A549 (cell line): ENCODE measurements around the gene SLC38A3. TPM values are rescaled to one million over a fixed set of nuclear protein-coding genes. Genes with fewer than 3 reads are reported as not detected.
A peak's percentile ranks its signal among the peaks of the same experiment; 100 is the strongest.

ENCODE experiments used
- ATAC-seq, 2 experiments: fragments of 200-7000 bp in 1 of 2; fragments of >200 bp in 1 of 2; cut with Nextera tagmentation in 1 of 2; cut with Tn5 transposase in 1 of 2; 3 replicates each; pipeline versions ENCODE4 v1.8.0 to v1.9.1; 2018 to 2020; ENCODE audit warnings: mild to moderate bottlenecking in 1 of 2, moderate library complexity in 1 of 2
- CTCF ChIA-PET: fragments of 300-600 bp; sonication (Branson Sonifier 250); formaldehyde crosslinking; extraction: SDS; loops from one replicate; lab custom pipeline; 2021; ENCODE audit warnings: antibody characterized with exemption, inconsistent platforms; lab: Yijun Ruan, JAX
- POLR2A ChIA-PET: fragments of 350-600 bp; formaldehyde crosslinking; extraction: SDS; loops from one replicate; lab custom pipeline; 2021; ENCODE audit warnings: antibody characterized with exemption, inconsistent platforms; lab: Yijun Ruan, JAX
- DNase-seq, 2 experiments: peaks; one replicate each; pipeline versions ENCODE4 v3.0.0 to v3.0.0-alpha.2; 2011 to 2016; ENCODE audit warnings: low read depth in 1 of 2, low spot score in 1 of 2
- FAIRE-seq: peaks from 2 replicates; lab custom pipeline; 2011; peaks lifted over from hg19 to GRCh38; lab: Jason Lieb, UNC
- H3K27ac ChIP-seq, 2 experiments: fragments of >200 bp; sonication (Bioruptor Twin); formaldehyde crosslinking; 3 replicates each; pipeline ENCODE4 v1.5.1; 2016 to 2017
- H3K4me1 ChIP-seq: fragments of >200 bp; sonication (Bioruptor Twin); formaldehyde crosslinking; 3 replicates; pipeline ENCODE4 v1.6.1; 2016
- H3K4me2 ChIP-seq: fragments of >200 bp; sonication (Bioruptor Twin); formaldehyde crosslinking; 3 replicates; pipeline ENCODE4 v1.6.1; 2016
- H3K4me3 ChIP-seq: fragments of >200 bp; sonication (Bioruptor Twin); formaldehyde crosslinking; 3 replicates; pipeline ENCODE4 v1.5.1; 2016
- H3K9me3 ChIP-seq: fragments of >200 bp; sonication (Bioruptor Twin); formaldehyde crosslinking; 3 replicates; pipeline ENCODE4 v1.6.1; 2016
- BHLHE40 ChIP-seq: IDR thresholded peaks from 2 replicates; pipeline ENCODE4 v1.6.1; 2012; ENCODE audit warnings: low read depth, low read length, inconsistent platforms
- CBX2 ChIP-seq: fragments of 200-600 bp; sonication (generic); IDR thresholded peaks from 2 replicates; pipeline ENCODE4 v1.6.1; 2016; ENCODE audit warnings: low read depth, mild to moderate bottlenecking, borderline replicate concordance
- CTCF ChIP-seq: fragments of >200 bp; sonication (Bioruptor Twin); formaldehyde crosslinking; IDR thresholded peaks from 3 replicates; pipeline ENCODE4 v1.5.1; 2016
- ELK1 ChIP-seq: fragments of 150-350 bp; IDR thresholded peaks from 2 replicates; pipeline ENCODE4 v1.6.1; 2014; ENCODE audit warnings: low read depth, mild to moderate bottlenecking, low read length
- EP300 ChIP-seq, 2 experiments: fragments of >200 bp; sonication (Bioruptor Twin); formaldehyde crosslinking; IDR thresholded peaks; 2 replicates in 1 of 2; 3 replicates in 1 of 2; pipeline ENCODE4 v1.6.1; 2016 to 2017
- FOSL2 ChIP-seq, 2 experiments: fragments of 450-650 bp in 1 of 2; fragments of >200 bp in 1 of 2; sonication (Bioruptor Twin) in 1 of 2; formaldehyde crosslinking; IDR thresholded peaks; 2 replicates each; pipeline versions ENCODE4 v1.5.0 to v1.6.1; 2016 to 2020; ENCODE audit warnings: mild to moderate bottlenecking in 1 of 2, moderate library complexity in 1 of 2
- FOXS1 ChIP-seq: fragments of 250-450 bp; sonication (Bioruptor Pico); IDR thresholded peaks from 2 replicates; pipeline ENCODE4 v1.5.0; 2020; ENCODE audit warnings: mild to moderate bottlenecking, moderate library complexity
- HDAC2 ChIP-seq: fragments of 200-600 bp; sonication (generic); IDR thresholded peaks from 2 replicates; pipeline ENCODE4 v1.6.1; 2016
- HES2 ChIP-seq: fragments of >200 bp; sonication (Bioruptor Twin); formaldehyde crosslinking; IDR thresholded peaks from 2 replicates; pipeline ENCODE4 v1.6.1; 2016
- KDM5A ChIP-seq: fragments of 200-600 bp; sonication (generic); IDR thresholded peaks from 2 replicates; pipeline ENCODE4 v1.6.1; 2016; ENCODE audit warnings: antibody characterized with exemption, mild to moderate bottlenecking
- MYC ChIP-seq: IDR thresholded peaks from 2 replicates; pipeline ENCODE4 v1.6.1; 2012; ENCODE audit warnings: mild to moderate bottlenecking, inconsistent platforms, low read length, improper control_type of control experiment, borderline replicate concordance
- NFE2L2 ChIP-seq: fragments of 150-350 bp; conservative IDR thresholded peaks from 2 replicates; pipeline ENCODE4 v1.6.1; 2014; ENCODE audit warnings: low read length
- PBX3 ChIP-seq: IDR thresholded peaks from 2 replicates; pipeline ENCODE4 v1.6.1; 2012
- PHF8 ChIP-seq: fragments of 200-600 bp; sonication (generic); IDR thresholded peaks from 2 replicates; pipeline ENCODE4 v1.6.1; 2016; ENCODE audit warnings: low read depth, mild to moderate bottlenecking, antibody characterized with exemption, moderate library complexity, borderline replicate concordance
- RFX5 ChIP-seq: fragments of 450-650 bp; IDR thresholded peaks from 2 replicates; pipeline ENCODE4 v1.7.1; 2014; ENCODE audit warnings: antibody characterized with exemption, mild to moderate bottlenecking, moderate library complexity
- TFCP2L1 ChIP-seq: fragments of 250-450 bp; sonication (Bioruptor Pico); IDR thresholded peaks from 2 replicates; pipeline ENCODE4 v1.5.0; 2021; ENCODE audit warnings: mild to moderate bottlenecking
- ZC3H11A ChIP-seq: fragments of 450-650 bp; IDR thresholded peaks from 2 replicates; pipeline ENCODE4 v1.6.1; 2014; ENCODE audit warnings: antibody characterized with exemption, mild to moderate bottlenecking
- ZSCAN20 ChIP-seq: fragments of 250-450 bp; sonication (Bioruptor Pico); IDR thresholded peaks from 2 replicates; pipeline ENCODE4 v1.8.0; 2022; ENCODE audit warnings: mild to moderate bottlenecking, moderate library complexity
- WGBS: methylation state at CpG from one replicate; pipeline ENCODE4 v1.1.6; 2017; ENCODE audit errors: missing lambda C conversion rate; 5-methylcytosine and 5-hydroxymethylcytosine counted together
- polyA plus RNA-seq, 4 experiments: library from polyadenylated mRNA; depleted of rRNA in 3 of 4; stranded (reverse); fragments of >200 nt; fragmentation: RNase III in 1 of 4; extraction: RNeasy Plus Mini Kit Qiagen cat#74134 plus additional on column Dnase treatment in 1 of 4; gene quantifications; 2 replicates in 3 of 4; 3 replicates in 1 of 4; pipeline ENCODE4 v1.2.3, GENCODE V29; 2011 to 2017
- TF ChIP-seq, protein P1 (sequence below): IDR thresholded peaks from 2 replicates; pipeline ENCODE4 v1.6.1; 2012
- TF ChIP-seq, protein P2 (sequence below): IDR thresholded peaks from 2 replicates; pipeline ENCODE4 v1.6.1; 2012; ENCODE audit warnings: low read depth, borderline replicate concordance

Gene SLC38A3
- polyA plus RNA-seq, 2 of the 4 experiments (the other 2 are of a cell fraction), result 0.05 TPM; not detected in 1

GRCh38 chr3:50258029-50258680, 53.1 kb downstream of the SLC38A3 start (continued):
- TF ChIP-seq CTCF (no peak), NFE2L2 (no peak), KDM5A (no peak)
- TF ChIP-seq, protein P1, sequence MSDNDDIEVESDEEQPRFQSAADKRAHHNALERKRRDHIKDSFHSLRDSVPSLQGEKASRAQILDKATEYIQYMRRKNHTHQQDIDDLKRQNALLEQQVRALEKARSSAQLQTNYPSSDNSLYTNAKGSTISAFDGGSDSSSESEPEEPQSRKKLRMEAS, result no peak

GRCh38 chr3:50258979-50259378, 53.9 kb downstream of the SLC38A3 start:
- no peak for TF ChIP-seq FOSL2 (IDR thresholded peaks at IDR 0.05)
- no peak for TF ChIP-seq FOSL2 (CRISPR knock-in tag; IDR thresholded peaks at IDR 0.05)
- H3K27ac ChIP-seq, result no peak overlapping the region; a peak in 1 of 6 replicates
- no peak overlapping the region for H3K4me2 ChIP-seq
- POLR2A ChIA-PET, result interaction anchor here (1.1 to 2.4 kb wide), 2 partner anchors 12 to 23 kb away, joined by 4 to 9 read pairs; no protein-coding TSS in a partner anchor
- H3K9me3 ChIP-seq, result no peaks in the 10 kb centered on the region
- FAIRE-seq (no peak), DNase-seq (no peak), ATAC-seq (no peak)
- WGBS, result 88% methylated on average over 15 of the region's 16 CpGs
- CTCF ChIA-PET, result interaction anchor here (0.5 to 8.1 kb wide), 11 partner anchors 11 to 89 kb away, joined by 3 to 67 read pairs (median 6); partner anchors contain the start of gene GNAT1
- H3K4me3 ChIP-seq, result no peak overlapping the region
- peaks cover 21% of the 10 kb centered on the region for H3K4me1 ChIP-seq

DNA sequence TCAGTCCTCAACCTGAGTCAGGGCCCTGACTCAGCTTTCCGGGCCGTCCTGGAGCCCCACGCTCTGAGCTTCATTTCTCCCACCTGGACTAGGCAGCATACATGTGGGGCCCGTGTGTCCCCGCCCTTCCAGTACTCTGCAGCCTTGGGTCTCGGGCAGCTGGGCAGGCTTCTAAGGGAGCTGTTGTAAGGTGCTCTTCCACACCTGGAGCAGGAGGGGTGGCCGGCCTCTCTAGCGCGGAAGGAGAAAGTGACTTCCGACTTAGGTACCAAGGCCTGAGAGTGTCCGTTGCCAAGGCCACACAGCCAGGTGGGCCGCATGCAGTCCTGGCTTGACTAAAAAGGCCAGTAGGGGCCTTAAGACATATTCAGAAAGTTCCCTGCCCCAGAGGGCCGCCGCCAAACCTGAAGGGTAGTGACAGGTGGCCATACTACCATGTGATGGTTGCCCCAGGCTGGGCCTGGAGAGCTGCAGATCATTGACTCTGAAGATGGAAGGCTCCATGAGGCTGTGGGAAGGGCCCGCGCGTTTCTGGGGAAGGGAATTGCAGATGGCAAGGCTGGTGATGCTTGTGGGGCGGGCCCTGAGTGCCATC, 54.5 kb downstream of the SLC38A3 start:
- no peaks in the 10 kb centered on the region for H3K9me3 ChIP-seq
- WGBS, result 69% methylated on average over 9 of the region's 18 CpGs
- FAIRE-seq (no peak), ATAC-seq (peak; percentile 23 to 37), DNase-seq (no peak)
- CTCF ChIA-PET, result interaction anchor here (0.5 to 8.1 kb wide), 18 partner anchors 8 to 88 kb away, joined by 3 to 67 read pairs (median 4); partner anchors contain the start of genes GNAT1 and LSMEM2
- H3K4me3 ChIP-seq, result peak overlapping the region; percentile 85
- TF ChIP-seq MYC (no peak), CBX2 (no peak), HDAC2 (no peak), ZC3H11A (no peak), ZSCAN20 (no peak), RFX5 (no peak), TFCP2L1 (no peak), HES2 (no peak), BHLHE40 (no peak), ELK1 (no peak), PHF8 (no peak), PBX3 (no peak), EP300 (IDR thresholded peaks at IDR 0.05) (no peak), FOXS1 (CRISPR knock-in tag) (no peak)
- TF ChIP-seq, protein P2, sequence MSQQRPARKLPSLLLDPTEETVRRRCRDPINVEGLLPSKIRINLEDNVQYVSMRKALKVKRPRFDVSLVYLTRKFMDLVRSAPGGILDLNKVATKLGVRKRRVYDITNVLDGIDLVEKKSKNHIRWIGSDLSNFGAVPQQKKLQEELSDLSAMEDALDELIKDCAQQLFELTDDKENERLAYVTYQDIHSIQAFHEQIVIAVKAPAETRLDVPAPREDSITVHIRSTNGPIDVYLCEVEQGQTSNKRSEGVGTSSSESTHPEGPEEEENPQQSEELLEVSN, result no peak
- TF ChIP-seq, all 56 proteins: peak for 0
- Histone ChIP-seq H3K4me2 (peak overlapping the region; percentile 95), H3K27ac (peak overlapping the region; percentile 94 to 99), H3K4me1 (peaks cover 26% of the 10 kb centered on the region)
- POLR2A ChIA-PET, result interaction anchor here (0.5 to 2.4 kb wide), 10 partner anchors 10 to 78 kb away, joined by 3 to 10 read pairs (median 4); partner anchors contain the start of genes GNAI2, HYAL3, NAA80 and SEMA3B
